Endothelial cell of coronary artery (primary cell): Measurements from ENCODE around the gene RPL22. TPM values are rescaled to one million over a fixed set of nuclear protein-coding genes. Genes with fewer than 3 reads are reported as not detected.

ENCODE experiments used
- total RNA-seq: library from RNA; depleted of rRNA; stranded (reverse); fragments of >200 nt; gene quantifications from 2 replicates; pipeline ENCODE4 v1.2.3, GENCODE V29; 2014

Gene RPL22
- total RNA-seq: 194 and 198 TPM in 2 replicates

GRCh38 chr1:6199298-6200187 lies at the start of gene RPL22:
TSS of gene RPL22 (minus strand) at chr1:6199595. CDS start at chr1:6199573, 22 bp downstream.

DNA sequence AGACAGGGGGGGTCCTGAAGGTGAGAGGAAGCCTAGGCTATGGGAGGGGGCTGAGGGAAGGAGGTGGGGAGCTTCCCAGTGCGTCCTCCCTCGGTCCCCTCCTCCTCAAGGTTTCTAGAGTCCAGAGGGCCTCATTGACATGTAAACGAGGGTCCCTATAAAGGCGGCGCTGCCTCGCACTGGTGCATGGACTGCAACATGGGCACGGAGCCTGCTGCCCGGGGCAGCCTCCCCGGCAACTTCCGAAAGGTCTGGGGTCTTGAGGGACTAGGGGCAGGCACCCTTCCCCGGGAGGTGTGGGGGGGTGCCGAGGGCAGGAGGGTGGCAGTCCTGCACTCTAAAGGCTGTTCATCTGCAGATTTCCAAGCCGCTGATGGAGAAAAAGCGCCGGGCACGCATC lies 44.6 kb upstream of the RPL22 start, which contains the start of gene HES3:
HES3 (plus strand) TSS at position 187 of the 400 bp plus-strand sequence; CDS start at position 374, 187 bp downstream.

GRCh38 chr1:6205849-6206519 lies 6.6 kb upstream of the RPL22 start, which contains the start of gene RNF207:
TSS of gene RNF207 (plus strand) at chr1:6206119. CDS start at chr1:6206536, 417 bp downstream.

DNA sequence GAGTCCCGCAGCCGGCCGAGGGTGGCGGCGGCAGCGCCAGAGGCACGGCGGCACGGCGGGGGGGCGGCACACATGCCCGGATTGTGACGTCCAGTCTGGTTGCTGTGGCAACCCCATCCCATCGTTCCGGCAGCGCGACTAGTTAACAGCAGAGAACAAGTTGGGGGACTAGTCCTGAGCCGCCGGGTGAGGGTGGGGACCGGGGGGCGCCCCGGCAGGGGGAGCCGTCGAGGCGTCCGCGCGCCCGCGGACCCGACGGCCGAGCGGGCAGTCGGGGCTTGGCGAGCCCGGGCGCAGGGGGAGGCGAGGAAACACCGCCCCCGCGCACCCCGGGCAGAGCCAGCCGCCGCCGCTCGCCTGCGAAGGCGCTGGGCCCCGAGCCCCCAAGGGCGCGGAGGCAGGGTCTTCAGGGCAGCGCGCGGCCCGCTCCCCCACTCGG lies 19.1 kb downstream of the RPL22 start, which contains the start of gene CHD5:
CHD5 (minus strand) TSS at position 54 of the 439 bp plus-strand sequence. CDS start 298 bp downstream, outside the sequence.

Other genes starting within 250 kb of the RPL22 start
- 5.0 and 7.8 TPM in 2 replicates for gene NPHP4, start 207.2 kb downstream of the RPL22 start, total RNA-seq
- 2.2 and 2.5 TPM in 2 replicates for gene KCNAB2, start 153.7 kb downstream of the RPL22 start, total RNA-seq
- under 0.01 and 0.19 TPM in 2 replicates for gene CHD5, start 19.3 kb downstream of the RPL22 start, total RNA-seq
- 3.3 and 16.1 TPM in 2 replicates for gene RNF207, start 6.5 kb upstream of the RPL22 start, total RNA-seq
- 64.3 and 68.8 TPM in 2 replicates for gene ICMT, start 36.4 kb upstream of the RPL22 start, total RNA-seq
- not detected in 2 replicates for gene HES3, start 44.6 kb upstream of the RPL22 start, total RNA-seq
- gene GPR153, start 61.5 kb upstream of the RPL22 start, total RNA-seq: 1.3 and 2.5 TPM in 2 replicates
- gene ACOT7, start 194.2 kb upstream of the RPL22 start, total RNA-seq: 55.3 and 61.9 TPM in 2 replicates
- 14.2 and 26.6 TPM in 2 replicates for gene HES2, start 220.3 kb upstream of the RPL22 start, total RNA-seq
- gene ESPN, start 225.2 kb upstream of the RPL22 start, total RNA-seq: 0.45 and 0.85 TPM in 2 replicates